Stomach (tissue), 9 donors: ENCODE data around the gene NCK2. TPM values are rescaled to one million over a fixed set of nuclear protein-coding genes. Genes with fewer than 3 reads are reported as not detected.

Experiments used
- DNase-seq, 2 donors: peaks; one replicate each; pipeline versions ENCODE4 v3.0.0 to v3.0.0-alpha.2; 2013 to 2019
- H3K27ac ChIP-seq, 5 donors: fragments of 200-600 bp in 4 of 5; sonication (generic) in 4 of 5; one replicate each; pipeline ENCODE4 v1.5.1; 2013 to 2019; ENCODE audit warnings: mild to moderate bottlenecking in 1 of 5, moderate library complexity in 1 of 5
- H3K27me3 ChIP-seq, 3 donors: fragments of 200-600 bp; sonication (generic); one replicate each; pipeline ENCODE4 v1.5.1; 2017 to 2019; ENCODE audit warnings: mixed run types in 1 of 3
- H3K36me3 ChIP-seq, 4 donors: fragments of 200-600 bp; sonication (generic); 1 replicate in 3 of 4; 2 replicates in 1 of 4; pipeline ENCODE4 v1.5.1; 2016 to 2019
- H3K4me1 ChIP-seq, 4 donors: fragments of 200-600 bp; sonication (generic); one replicate each; pipeline ENCODE4 v1.5.1; 2016 to 2019
- H3K4me3 ChIP-seq, 4 donors: fragments of 200-600 bp; sonication (generic) in 3 of 4; one replicate each; pipeline ENCODE4 v1.5.1; 2016 to 2019; ENCODE audit warnings: mild to moderate bottlenecking in 1 of 4
- H3K9me3 ChIP-seq, 4 donors: fragments of 200-600 bp; sonication (generic); one replicate each; pipeline ENCODE4 v1.5.1; 2016 to 2019
- CTCF ChIP-seq, 7 experiments: fragments of 450-650 bp in 4 of 7; fragments of 200-600 bp in 3 of 7; sonication (generic) in 3 of 7; IDR thresholded peaks; one replicate each; pipeline ENCODE4 v1.5.1; 2016 to 2019; ENCODE audit warnings: antibody characterized with exemption in 7 of 7, control low read depth in 2 of 7, mild to moderate bottlenecking in 1 of 7
- EP300 ChIP-seq: sonication (generic); formaldehyde crosslinking; IDR thresholded peaks from one replicate; pipeline ENCODE4 v1.6.1; 2017; ENCODE audit warnings: antibody characterized with exemption
- POLR2A ChIP-seq, 4 donors: fragments of 450-650 bp; IDR thresholded peaks; one replicate each; pipeline ENCODE4 v1.6.1; 2016; ENCODE audit warnings: antibody characterized with exemption in 4 of 4, control low read depth in 2 of 4, mild to moderate bottlenecking in 1 of 4, moderate library complexity in 1 of 4
- POLR2AphosphoS5 ChIP-seq, 3 donors: sonication (generic); formaldehyde crosslinking; IDR thresholded peaks; one replicate each; pipeline ENCODE4 v1.6.1; 2016; ENCODE audit warnings: antibody characterized with exemption in 3 of 3
- WGBS, 5 donors: extraction: QIAGEN DNeasy Blood & Tissue Kit in 3 of 5; methylation state at CpG; one replicate each; pipeline versions ENCODE4 v1.1.5 to v1.1.7; 2013 to 2018; 5-methylcytosine and 5-hydroxymethylcytosine counted together
- intact Hi-C: fragments of 100-400 bp; cut with DNase I; formaldehyde crosslinking; loops from one replicate; pipeline ENCODE4 v1.15.1; 2023; ENCODE audit warnings: low total_unique reads
- polyA plus RNA-seq, 3 donors: library from polyadenylated mRNA; stranded (reverse); fragments of 200-250 nt; gene quantifications; one replicate each; pipeline ENCODE4 v1.2.3, GENCODE V29; 2013
- total RNA-seq, 5 donors: library from RNA; depleted of rRNA; stranded (reverse); fragments of >200 nt; gene quantifications; one replicate each; pipeline versions ENCODE4 v1.1.0 to v1.2.3, GENCODE V29; 2014 to 2016
- donor health status: healthy with polysubstance abuse.
- donor health status: Bipolar disorder and iron deficiency.
- donor health status: healthy.

The NCK2 gene
- total and polyA plus RNA-seq, 8 donors: 23.1 to 88.9 (median 42.6) TPM

- H3K27ac ChIP-seq: peak overlapping the region in 4 of 5 donors; percentile 12 to 68 (median 42)
- H3K9me3 ChIP-seq: no peaks in the 10 kb centered on the region
- H3K4me3 ChIP-seq: no peak overlapping the region
- 56 to 71% (median 68%) methylated on average over 5 of the region's 5 CpGs for WGBS, 5 donors
- no peaks in the 10 kb centered on the region for H3K27me3 ChIP-seq
- DNase-seq: no peak
- H3K4me1 ChIP-seq: peaks cover 31 to 79% (median 52%) of the 10 kb centered on the region in 4 donors
- TF ChIP-seq CTCF (IDR thresholded peaks at IDR 0.05) (no peak), POLR2AphosphoS5 (IDR thresholded peaks at IDR 0.05) (no peak), POLR2A (IDR thresholded peaks at IDR 0.05) (no peak), EP300 (no peak)
- intact Hi-C loops: no loop called here
- peaks cover 0 to 10% (median 6%) of the 10 kb centered on the region in 4 donors for H3K36me3 ChIP-seq
Measured at GRCh38 chr2:105772362-105772761, 27.6 kb downstream of the NCK2 start.

- H3K36me3 ChIP-seq: peaks cover 0 to 6% (median 3%) of the 10 kb centered on the region in 4 donors
- no peak overlapping the region for H3K4me3 ChIP-seq
- TF ChIP-seq CTCF (IDR thresholded peaks at IDR 0.05) (no peak), EP300 (no peak), POLR2A (IDR thresholded peaks at IDR 0.05) (no peak)
- H3K9me3 ChIP-seq: no peaks in the 10 kb centered on the region
- WGBS, 5 donors: 25 to 44% (median 37%) methylated on average over 2 of the region's 2 CpGs
- peak overlapping the region in 1 of 5 donors; percentile 12 for H3K27ac ChIP-seq
- intact Hi-C loops: no loop called here
- no peaks in the 10 kb centered on the region for H3K27me3 ChIP-seq
- no peak for DNase-seq
- H3K4me1 ChIP-seq: peaks cover 38 to 89% (median 60%) of the 10 kb centered on the region in 4 donors
Measured at GRCh38 chr2:105773568-105773967, 28.9 kb downstream of the NCK2 start.

GRCh38 chr2:105774781-105775337, 30.1 kb downstream of the NCK2 start:
- H3K36me3 ChIP-seq: peaks cover 0 to 6% (median 3%) of the 10 kb centered on the region in 4 donors
- peaks cover 38 to 91% (median 60%) of the 10 kb centered on the region in 4 donors for H3K4me1 ChIP-seq
- whole genome bisulfite sequencing, 5 donors: 73 to 81% (median 78%) methylated on average over 4 of the region's 4 CpGs
- peak overlapping the region in 1 of 5 donors; percentile 5 for H3K27ac ChIP-seq
- intact Hi-C loops: no loop called here
- no peaks in the 10 kb centered on the region for H3K27me3 ChIP-seq
- no peaks in the 10 kb centered on the region for H3K9me3 ChIP-seq
- TF ChIP-seq POLR2AphosphoS5 (IDR thresholded peaks at IDR 0.05) (no peak), POLR2A (IDR thresholded peaks at IDR 0.05) (no peak), EP300 (no peak), CTCF (IDR thresholded peaks at IDR 0.05) (no peak)
- no peak overlapping the region for H3K4me3 ChIP-seq
- no peak for DNase-seq

- no peaks in the 10 kb centered on the region for H3K9me3 ChIP-seq
- no peak for TF ChIP-seq POLR2A (IDR thresholded peaks at IDR 0.05)
- TF ChIP-seq POLR2AphosphoS5 (IDR thresholded peaks at IDR 0.05): no peak
- TF ChIP-seq CTCF (IDR thresholded peaks at IDR 0.05): no peak
- TF ChIP-seq EP300: no peak
- 73 to 84% (median 77%) methylated on average over 10 to 11 of the region's 11 CpGs for WGBS, 5 donors
- H3K4me3 ChIP-seq: no peak overlapping the region
- peak overlapping the region in 3 of 5 donors; percentile 40 to 67 (median 46) for H3K27ac ChIP-seq
- H3K4me1 ChIP-seq: peaks cover 41 to 100% (median 68%) of the 10 kb centered on the region in 4 donors
- no peaks in the 10 kb centered on the region for H3K27me3 ChIP-seq
- intact Hi-C loops: no loop called here
- DNase-seq: no peak
- H3K36me3 ChIP-seq: peaks cover 0 to 6% (median 3%) of the 10 kb centered on the region in 4 donors
Measured at GRCh38 chr2:105775809-105776559, 31.3 kb downstream of the NCK2 start.
